Measurements from ENCODE around the gene PCED1A.

The PCED1A gene

GRCh38 chr20:2840138-2840966, at the start of gene PCED1A, which contains the start of gene VPS16:
PCED1A (minus strand) TSS chr20:2840655; CDS start chr20:2839912, 743 bp downstream.
VPS16 (plus strand) TSS chr20:2840745; CDS start chr20:2840775, 30 bp downstream.
- DNase-seq: peak; percentile 46

GRCh38 chr20:2889797-2890196, 49.3 kb upstream of the PCED1A start:
- no peak for DNase-seq

GRCh38 chr20:2889209-2889608, 48.8 kb upstream of the PCED1A start:
- no peak for DNase-seq

GRCh38 chr20:2888224-2888955, 47.9 kb upstream of the PCED1A start:
- no peak for DNase-seq

GRCh38 chr20:2887715-2888114, 47.3 kb upstream of the PCED1A start:
- DNase-seq: no peak

GRCh38 chr20:2883726-2884637, 43.5 kb upstream of the PCED1A start:
- no peak for DNase-seq

GRCh38 chr20:2880650-2881049, 40.2 kb upstream of the PCED1A start:
- DNase-seq: no peak

- no peak for DNase-seq
Measured at GRCh38 chr20:2879146-2879545, 38.7 kb upstream of the PCED1A start.

GRCh38 chr20:2878515-2878914, 38.1 kb upstream of the PCED1A start:
- DNase-seq: no peak

- no peak for DNase-seq
Measured at GRCh38 chr20:2875690-2876203, 35.3 kb upstream of the PCED1A start.

GRCh38 chr20:2874456-2874855, 34.0 kb upstream of the PCED1A start:
- DNase-seq: no peak

- no peak for DNase-seq
Measured at GRCh38 chr20:2873747-2874041, 33.2 kb upstream of the PCED1A start.

- peak; percentile 57 for DNase-seq
Measured at GRCh38 chr20:2873010-2873746, 32.7 kb upstream of the PCED1A start, which contains the start of gene PTPRA. PTPRA (plus strand) TSS chr20:2873481; CDS start chr20:2964278, 90,797 bp downstream.

GRCh38 chr20:2872459-2873009, 32.1 kb upstream of the PCED1A start:
- no peak for DNase-seq

- DNase-seq: no peak
Measured at GRCh38 chr20:2871661-2872458, 31.4 kb upstream of the PCED1A start.

GRCh38 chr20:2871111-2871465, 30.6 kb upstream of the PCED1A start:
- no peak for DNase-seq

- no peak for DNase-seq
Measured at GRCh38 chr20:2869381-2869780, 28.9 kb upstream of the PCED1A start.

GRCh38 chr20:2867081-2867864, 26.8 kb upstream of the PCED1A start:
- no peak for DNase-seq

- no peak for DNase-seq
Measured at GRCh38 chr20:2866236-2866635, 25.8 kb upstream of the PCED1A start.

- DNase-seq: no peak
Measured at GRCh38 chr20:2865630-2866029, 25.2 kb upstream of the PCED1A start.
